Hepatocyte (in vitro differentiated cells): ENCODE results near the gene IGSF11.
"Not testable (repeated sequence)": the region's sequence is repeated elsewhere in the genome, so short reads cannot be mapped to it uniquely, and the experiment has no call there.

Source experiments
- EZH2phosphoT487 ChIP-seq: fragments of 200-600 bp; sonication (generic); IDR thresholded peaks from one replicate; pipeline ENCODE4 v1.6.1; 2018; ENCODE audit warnings: antibody characterized with exemption, mild to moderate bottlenecking, low read depth, moderate library complexity; ENCODE audit not compliant: unreplicated experiment, severe bottlenecking
- TF ChIP-seq, protein P1 (sequence below): fragments of 200-600 bp; sonication (generic); IDR thresholded peaks from 2 replicates; pipeline ENCODE4 v1.5.1; 2016; ENCODE audit warnings: antibody characterized with exemption, mild to moderate bottlenecking; ENCODE audit not compliant: poor library complexity

DNA sequence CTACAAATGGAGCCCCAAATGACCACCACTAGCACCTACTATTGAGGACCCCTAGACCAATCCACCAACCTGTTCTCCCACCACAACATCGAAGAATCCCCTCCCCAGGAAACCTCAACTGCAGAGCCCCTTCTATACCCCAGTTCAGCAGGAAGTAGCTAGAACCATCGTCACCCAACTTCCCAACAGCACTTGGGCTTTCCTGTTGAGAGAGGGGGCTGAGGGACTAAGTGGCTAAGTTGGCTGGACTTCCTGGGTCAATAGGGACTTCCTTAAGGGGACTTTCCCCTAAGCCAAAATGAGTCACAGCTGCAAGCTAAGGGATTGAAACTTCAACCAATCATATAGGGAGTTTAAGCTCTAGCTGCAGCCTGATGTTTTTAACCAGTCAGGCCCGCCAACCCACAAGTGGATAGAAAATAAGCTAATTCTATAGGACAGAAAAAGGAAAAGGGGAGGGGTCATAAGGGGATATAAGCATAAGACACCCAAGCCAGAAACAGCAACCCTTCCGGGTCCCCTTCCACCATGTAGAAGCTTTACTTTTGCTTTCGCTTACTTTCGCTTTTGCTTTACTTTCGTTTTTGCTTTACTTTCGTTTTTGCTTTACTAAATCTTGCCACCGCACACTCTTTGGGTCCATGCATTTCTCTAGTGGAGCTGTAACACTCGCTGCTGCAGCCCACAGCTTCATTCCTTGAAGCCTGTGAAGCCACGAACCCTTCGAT, 183.0 kb downstream of the IGSF11 start:
- TF ChIP-seq, protein P1, sequence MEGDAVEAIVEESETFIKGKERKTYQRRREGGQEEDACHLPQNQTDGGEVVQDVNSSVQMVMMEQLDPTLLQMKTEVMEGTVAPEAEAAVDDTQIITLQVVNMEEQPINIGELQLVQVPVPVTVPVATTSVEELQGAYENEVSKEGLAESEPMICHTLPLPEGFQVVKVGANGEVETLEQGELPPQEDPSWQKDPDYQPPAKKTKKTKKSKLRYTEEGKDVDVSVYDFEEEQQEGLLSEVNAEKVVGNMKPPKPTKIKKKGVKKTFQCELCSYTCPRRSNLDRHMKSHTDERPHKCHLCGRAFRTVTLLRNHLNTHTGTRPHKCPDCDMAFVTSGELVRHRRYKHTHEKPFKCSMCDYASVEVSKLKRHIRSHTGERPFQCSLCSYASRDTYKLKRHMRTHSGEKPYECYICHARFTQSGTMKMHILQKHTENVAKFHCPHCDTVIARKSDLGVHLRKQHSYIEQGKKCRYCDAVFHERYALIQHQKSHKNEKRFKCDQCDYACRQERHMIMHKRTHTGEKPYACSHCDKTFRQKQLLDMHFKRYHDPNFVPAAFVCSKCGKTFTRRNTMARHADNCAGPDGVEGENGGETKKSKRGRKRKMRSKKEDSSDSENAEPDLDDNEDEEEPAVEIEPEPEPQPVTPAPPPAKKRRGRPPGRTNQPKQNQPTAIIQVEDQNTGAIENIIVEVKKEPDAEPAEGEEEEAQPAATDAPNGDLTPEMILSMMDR = not testable (repeated sequence)
- not testable (repeated sequence) for TF ChIP-seq EZH2phosphoT487
